Measurements from ENCODE around the gene ACACA.

The ACACA gene

DNA sequence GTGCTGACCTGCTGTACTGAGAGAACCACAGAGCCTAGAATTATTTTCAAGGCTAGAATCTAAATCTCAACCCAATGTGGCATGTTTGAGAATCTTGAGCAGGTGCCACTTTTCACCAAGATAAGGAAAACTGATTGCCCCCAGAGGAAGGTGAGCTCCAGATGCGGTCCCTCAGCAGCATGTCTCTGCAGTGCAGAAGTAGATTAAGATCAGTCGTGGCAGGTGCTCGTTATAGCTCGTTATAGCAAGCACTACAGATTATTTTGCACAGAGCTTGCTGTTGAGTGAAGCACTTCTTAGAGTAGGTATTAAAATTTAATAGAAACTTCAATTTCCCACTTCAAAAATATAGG is 281.8 kb downstream of the ACACA start:
- TF ChIP-seq, protein P1, sequence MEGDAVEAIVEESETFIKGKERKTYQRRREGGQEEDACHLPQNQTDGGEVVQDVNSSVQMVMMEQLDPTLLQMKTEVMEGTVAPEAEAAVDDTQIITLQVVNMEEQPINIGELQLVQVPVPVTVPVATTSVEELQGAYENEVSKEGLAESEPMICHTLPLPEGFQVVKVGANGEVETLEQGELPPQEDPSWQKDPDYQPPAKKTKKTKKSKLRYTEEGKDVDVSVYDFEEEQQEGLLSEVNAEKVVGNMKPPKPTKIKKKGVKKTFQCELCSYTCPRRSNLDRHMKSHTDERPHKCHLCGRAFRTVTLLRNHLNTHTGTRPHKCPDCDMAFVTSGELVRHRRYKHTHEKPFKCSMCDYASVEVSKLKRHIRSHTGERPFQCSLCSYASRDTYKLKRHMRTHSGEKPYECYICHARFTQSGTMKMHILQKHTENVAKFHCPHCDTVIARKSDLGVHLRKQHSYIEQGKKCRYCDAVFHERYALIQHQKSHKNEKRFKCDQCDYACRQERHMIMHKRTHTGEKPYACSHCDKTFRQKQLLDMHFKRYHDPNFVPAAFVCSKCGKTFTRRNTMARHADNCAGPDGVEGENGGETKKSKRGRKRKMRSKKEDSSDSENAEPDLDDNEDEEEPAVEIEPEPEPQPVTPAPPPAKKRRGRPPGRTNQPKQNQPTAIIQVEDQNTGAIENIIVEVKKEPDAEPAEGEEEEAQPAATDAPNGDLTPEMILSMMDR (IDR thresholded peaks at IDR 0.05; ENCODE audit: low read depth, low read length) = no peak
- H3K4me3 ChIP-seq (replicated peaks in 1 of 2; ENCODE audit: low read depth in 2 of 2, low read length in 2 of 2) = no peak overlapping the region
- DNase-seq (ENCODE audit: low read depth in 2 of 2) = no peak

DNA sequence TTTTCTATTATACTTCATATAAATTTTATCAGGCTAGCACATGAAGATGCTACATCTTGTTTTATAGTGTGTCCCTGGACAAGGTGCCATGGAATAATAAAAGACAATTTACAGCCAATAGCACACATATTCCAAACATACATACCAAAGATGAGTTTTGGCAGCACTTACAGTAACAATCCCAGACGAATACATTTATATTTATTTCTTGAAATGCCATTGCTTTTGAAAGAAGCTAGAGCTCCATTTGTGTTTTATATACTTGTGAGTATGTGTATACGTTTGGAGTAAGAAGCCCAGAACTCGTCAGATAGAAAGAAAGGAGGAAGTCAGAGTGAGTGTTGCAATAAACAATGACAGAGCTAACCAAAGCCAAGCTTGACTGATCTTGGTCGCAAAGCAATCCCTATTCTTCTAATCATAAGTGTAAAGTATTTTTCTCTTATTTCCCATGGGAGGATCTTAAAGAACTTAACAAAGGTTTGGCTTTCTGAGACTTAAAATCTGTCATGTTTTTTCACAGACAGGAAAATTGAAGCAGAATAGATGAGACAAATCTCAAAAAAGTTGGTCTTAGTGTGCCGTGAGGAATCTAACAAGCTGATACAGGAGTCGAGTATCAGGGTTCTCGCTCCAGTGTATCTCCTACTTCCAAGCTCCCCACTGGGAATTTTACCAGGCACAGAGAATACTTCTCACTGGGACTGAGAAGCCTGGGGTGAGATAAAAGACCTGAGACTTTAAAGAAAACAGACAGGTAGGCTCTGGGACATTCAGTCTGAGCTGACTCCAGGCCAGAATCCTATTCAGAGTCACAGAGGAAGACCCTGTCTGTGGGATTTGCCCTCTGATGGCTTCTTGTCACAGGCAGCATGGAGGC is 282.5 kb downstream of the ACACA start:
- DNase-seq (ENCODE audit: low read depth in 2 of 2) = peak in 1 of 2 donors; percentile 26
- H3K4me3 ChIP-seq (replicated peaks in 1 of 2; ENCODE audit: low read depth in 2 of 2, low read length in 2 of 2) = no peak overlapping the region
- TF ChIP-seq, protein P1 (IDR thresholded peaks at IDR 0.05; ENCODE audit: low read depth, low read length) = no peak

DNA sequence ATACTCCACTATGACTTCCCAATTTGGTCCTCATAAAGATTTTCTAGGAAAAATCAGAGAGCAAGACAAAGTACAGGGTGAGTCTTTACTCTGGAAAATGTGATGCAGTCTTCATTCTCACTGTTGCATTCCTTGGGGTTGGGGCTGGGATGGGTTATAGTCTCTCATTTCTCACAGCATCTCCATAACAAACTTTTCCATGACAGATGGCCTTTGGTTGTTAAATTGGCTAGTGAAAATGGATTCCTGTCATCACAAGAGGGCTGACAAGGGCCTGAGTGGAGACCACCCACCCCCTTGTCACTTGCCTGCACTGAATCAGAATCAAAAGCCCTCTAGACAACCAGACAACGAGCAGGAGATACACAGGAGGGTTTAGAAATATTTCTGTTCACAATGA is 283.2 kb downstream of the ACACA start:
- TF ChIP-seq, protein P1 (IDR thresholded peaks at IDR 0.05; ENCODE audit: low read depth, low read length) = no peak
- DNase-seq (ENCODE audit: low read depth in 2 of 2) = no peak
- H3K4me3 ChIP-seq (replicated peaks in 1 of 2; ENCODE audit: low read depth in 2 of 2, low read length in 2 of 2) = no peak overlapping the region

DNA sequence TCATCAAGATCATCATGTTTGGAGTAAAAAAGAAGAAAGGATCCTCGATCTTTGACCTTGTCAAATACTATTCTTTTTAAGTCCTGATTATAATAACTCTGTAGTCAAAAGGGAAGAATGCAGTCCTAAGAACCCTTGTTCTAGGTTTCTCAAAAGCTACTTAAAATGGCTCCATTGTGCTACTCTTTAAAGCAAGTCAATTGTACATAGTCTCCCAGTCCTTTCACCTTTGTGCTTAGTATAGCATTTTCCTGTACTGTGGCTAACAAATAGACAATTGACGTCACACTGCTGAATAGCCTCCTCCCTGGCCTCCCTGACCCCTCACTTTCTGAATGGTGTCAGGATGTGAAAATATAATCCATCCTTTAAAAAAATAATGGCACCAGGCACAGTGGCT is 285.0 kb downstream of the ACACA start:
- TF ChIP-seq, protein P1 (IDR thresholded peaks at IDR 0.05; ENCODE audit: low read depth, low read length) = no peak
- DNase-seq (ENCODE audit: low read depth in 2 of 2) = no peak
- H3K4me3 ChIP-seq (replicated peaks in 1 of 2; ENCODE audit: low read depth in 2 of 2, low read length in 2 of 2) = no peak overlapping the region

DNA sequence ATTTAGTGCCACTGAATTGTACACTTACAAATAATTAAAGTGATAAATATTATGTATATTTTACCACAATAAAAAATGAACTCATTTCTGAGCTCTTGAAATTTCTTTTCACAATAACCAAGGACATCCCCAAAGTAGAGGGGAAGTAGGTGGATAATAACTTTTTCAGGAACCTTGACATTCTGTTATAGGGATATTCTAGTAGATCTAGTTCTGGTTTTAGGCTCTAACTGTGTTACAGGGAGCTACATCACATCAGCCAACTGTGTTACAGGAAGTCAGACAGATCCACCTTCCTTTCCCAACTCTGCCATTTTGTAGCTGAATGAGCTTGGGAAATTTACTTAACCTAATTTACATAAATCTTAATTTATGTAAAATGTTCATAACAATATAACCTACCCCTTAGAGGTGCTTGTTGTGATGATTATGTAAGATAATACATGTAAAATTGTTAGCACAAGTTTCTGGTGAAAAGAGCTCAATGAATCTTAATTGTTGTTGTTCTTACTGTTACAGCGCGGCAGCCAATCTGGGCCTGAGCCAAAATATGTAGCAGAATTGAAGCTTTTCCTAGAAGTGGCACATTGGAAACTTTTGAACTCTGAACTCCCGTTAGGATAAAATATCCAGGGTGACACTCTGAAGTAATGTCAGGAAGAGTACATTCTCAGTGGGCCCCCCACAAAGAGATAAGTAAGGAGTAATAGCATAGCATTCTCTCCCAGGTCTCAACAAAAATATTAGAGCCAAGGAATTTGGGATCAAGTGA is 288.1 kb downstream of the ACACA start:
- no peak overlapping the region for H3K4me3 ChIP-seq (replicated peaks in 1 of 2; ENCODE audit: low read depth in 2 of 2, low read length in 2 of 2)
- TF ChIP-seq, protein P1 (IDR thresholded peaks at IDR 0.05; ENCODE audit: low read depth, low read length) = no peak
- DNase-seq (ENCODE audit: low read depth in 2 of 2) = peak in 1 of 2 donors; percentile 21

DNA sequence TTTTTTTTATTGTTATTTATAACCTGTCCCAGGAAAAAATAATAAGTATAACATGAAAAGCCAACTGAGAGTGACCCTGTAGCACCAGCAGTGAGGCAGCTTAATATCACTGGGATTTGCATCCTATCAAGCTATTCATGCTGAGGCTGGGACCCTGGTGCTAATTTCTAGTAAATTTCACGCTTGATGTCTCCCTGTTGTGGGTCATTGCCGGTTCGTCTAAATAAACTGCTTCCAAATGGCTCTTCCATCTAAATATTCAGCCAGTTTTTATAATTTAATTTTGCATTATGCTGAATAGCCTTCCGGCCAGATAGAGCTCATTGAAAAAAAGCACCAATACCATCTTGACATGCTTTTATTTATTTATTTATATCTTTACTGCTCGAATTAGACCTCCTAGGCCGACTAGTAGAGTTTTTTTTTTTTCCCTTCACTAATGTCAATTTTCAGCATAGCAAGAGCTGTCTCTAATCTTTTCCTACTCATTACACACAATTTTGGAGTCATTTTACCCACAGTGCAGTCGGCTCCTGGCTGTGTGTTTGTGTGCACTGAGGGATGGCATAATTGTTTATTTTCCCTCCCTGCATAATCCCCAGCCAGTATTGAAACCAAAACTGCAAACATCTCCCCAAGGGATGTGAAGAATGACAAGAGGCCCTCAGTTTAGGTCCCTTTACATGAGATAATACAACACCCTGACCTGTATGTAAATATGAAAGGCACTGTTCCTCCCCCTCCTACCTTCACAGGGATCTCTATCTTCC is 289.1 kb downstream of the ACACA start:
- no peak overlapping the region for H3K4me3 ChIP-seq (replicated peaks in 1 of 2; ENCODE audit: low read depth in 2 of 2, low read length in 2 of 2)
- DNase-seq (ENCODE audit: low read depth in 2 of 2) = no peak
- TF ChIP-seq, protein P1 (IDR thresholded peaks at IDR 0.05; ENCODE audit: low read depth, low read length) = no peak

Measured in cardiac fibroblast (primary cell).